ENCODE results near the gene ITIH5. TPM values are rescaled to one million over a fixed set of nuclear protein-coding genes. Genes with fewer than 3 reads are reported as not detected.
A peak's percentile ranks its signal among the peaks of the same experiment; 100 is the strongest.

Gene ITIH5
- total RNA-seq, 1 donor from 2014 or later, result 19.4 TPM

DNA sequence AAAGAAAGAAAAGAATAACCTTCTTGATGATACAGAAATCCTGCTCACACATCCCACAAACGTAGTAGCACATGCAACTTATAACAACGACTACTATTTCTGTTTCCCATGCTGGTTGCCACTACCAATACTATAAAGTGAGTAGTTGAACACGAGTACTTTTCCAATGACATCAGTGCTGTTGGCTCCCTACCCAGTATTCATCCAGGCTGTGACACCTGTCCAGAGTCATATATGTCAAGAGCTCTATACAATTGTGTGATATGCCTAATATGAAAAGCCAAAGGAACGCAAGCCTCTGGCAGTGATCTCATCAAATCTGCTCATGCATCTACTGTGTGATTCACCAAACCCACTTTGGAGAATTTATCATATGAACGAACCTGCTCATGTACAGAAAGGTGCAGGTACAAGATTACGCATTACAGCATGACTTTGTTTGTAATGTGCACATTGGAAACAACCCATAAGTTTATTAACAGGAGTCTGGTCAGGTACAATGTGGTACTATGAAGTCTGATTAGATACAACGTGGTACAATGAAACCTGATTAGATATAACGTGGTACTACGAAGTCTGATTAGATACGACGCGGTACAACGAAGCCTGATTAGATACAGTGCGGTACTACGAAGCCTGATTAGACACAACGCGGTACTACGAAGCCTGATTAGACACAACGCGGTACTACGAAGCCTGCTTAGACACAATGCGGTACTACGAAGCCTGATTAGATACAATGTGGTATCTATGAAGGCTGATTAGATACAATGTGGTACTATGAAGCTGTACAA is 5.8 kb upstream of the ITIH5 start:
- no peak for DNase-seq (ENCODE audit: low spot score in 2 of 2)
- H3K27ac ChIP-seq, result no peak overlapping the region
- H3K9me3 ChIP-seq, result no peaks in the 10 kb centered on the region
- TF ChIP-seq, protein P1, sequence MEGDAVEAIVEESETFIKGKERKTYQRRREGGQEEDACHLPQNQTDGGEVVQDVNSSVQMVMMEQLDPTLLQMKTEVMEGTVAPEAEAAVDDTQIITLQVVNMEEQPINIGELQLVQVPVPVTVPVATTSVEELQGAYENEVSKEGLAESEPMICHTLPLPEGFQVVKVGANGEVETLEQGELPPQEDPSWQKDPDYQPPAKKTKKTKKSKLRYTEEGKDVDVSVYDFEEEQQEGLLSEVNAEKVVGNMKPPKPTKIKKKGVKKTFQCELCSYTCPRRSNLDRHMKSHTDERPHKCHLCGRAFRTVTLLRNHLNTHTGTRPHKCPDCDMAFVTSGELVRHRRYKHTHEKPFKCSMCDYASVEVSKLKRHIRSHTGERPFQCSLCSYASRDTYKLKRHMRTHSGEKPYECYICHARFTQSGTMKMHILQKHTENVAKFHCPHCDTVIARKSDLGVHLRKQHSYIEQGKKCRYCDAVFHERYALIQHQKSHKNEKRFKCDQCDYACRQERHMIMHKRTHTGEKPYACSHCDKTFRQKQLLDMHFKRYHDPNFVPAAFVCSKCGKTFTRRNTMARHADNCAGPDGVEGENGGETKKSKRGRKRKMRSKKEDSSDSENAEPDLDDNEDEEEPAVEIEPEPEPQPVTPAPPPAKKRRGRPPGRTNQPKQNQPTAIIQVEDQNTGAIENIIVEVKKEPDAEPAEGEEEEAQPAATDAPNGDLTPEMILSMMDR (IDR thresholded peaks at IDR 0.05), result no peak
- no peaks in the 10 kb centered on the region for H3K4me1 ChIP-seq
- intact Hi-C loops (cut with DNase I), result no loop called here
- H3K27me3 ChIP-seq, result no peaks in the 10 kb centered on the region
- no peak overlapping the region for H3K4me3 ChIP-seq
- H3K36me3 ChIP-seq, result no peaks in the 10 kb centered on the region

DNA sequence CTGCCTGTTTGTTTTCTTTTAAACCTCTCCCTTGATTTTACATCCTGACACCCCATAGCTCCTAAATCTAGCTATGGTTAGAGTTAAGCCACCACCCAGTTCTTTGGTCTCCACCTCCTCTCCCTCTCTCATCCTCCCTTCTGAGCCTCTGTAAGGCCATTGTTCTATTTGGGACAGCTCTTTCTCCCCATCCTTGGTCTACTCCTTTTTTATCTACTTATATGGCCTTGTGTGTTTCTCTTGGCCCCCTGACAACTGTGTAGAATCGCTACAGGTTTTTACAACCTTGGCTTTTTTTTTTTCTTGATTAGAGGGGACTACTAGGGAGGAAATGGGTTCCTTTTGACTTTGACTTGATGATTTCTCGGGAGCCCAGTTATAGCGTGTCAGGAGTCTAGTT is 3.4 kb upstream of the ITIH5 start:
- Histone ChIP-seq H3K27ac (no peak overlapping the region), H3K9me3 (no peaks in the 10 kb centered on the region), H3K27me3 (no peaks in the 10 kb centered on the region), H3K36me3 (no peaks in the 10 kb centered on the region), H3K4me1 (peaks cover 0 to 6% of the 10 kb centered on the region in 2 donors), H3K4me3 (no peak overlapping the region)
- no peak for DNase-seq (ENCODE audit: low spot score in 2 of 2)
- TF ChIP-seq, protein P1 (IDR thresholded peaks at IDR 0.05), result no peak
- intact Hi-C loops (cut with DNase I), result no loop called here

DNA sequence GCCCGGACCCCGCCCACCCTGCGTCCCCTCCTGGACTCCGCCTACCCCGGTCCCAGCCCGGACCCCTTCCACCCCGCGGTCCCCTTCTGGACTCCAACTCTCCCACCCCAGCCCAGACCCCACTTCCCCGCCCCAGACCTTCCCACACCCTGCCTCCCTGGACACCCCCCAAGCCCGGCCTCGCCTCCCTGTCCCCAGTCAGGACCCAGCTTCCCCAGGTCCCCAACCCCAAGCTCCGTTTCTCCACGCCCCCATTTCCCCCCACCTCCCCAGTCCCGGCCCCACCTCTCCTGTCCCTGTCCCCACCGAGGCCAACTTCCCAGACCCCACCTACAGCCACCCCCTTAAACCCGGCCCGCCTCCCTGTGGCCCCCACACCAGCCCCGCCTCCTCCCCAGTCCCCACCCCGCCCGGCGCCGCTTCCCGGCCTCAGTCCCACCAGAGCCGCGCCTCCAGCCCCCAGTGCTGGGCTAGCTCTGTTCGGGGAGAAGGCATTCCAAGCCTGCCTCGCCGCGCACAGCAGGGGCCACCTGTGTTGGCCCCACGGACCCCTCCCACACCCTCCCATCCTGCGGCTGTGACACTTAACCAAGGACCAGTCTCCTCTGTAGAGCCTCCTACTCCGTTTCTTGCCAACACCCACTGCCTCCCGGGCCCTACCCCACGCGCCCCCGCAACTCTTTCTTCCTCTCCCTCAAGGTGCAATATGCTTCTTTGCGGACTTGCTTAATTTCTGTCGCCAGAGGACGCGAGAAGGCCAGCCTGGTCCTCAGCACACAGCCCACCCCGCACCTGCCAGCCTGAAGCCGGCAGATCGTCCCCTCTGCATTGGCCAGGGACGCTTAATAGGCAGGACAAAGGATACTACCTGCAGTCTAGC is 736 bp upstream of the ITIH5 start:
- Histone ChIP-seq H3K4me1 (peaks cover 0 to 7% of the 10 kb centered on the region in 2 donors), H3K9me3 (no peaks in the 10 kb centered on the region), H3K27ac (peak overlapping the region in 1 of 2 donors; percentile 34), H3K4me3 (peak overlapping the region; percentile 31 to 91), H3K27me3 (no peaks in the 10 kb centered on the region), H3K36me3 (no peaks in the 10 kb centered on the region)
- intact Hi-C loops (cut with DNase I), result no loop called here
- no peak for DNase-seq (ENCODE audit: low spot score in 2 of 2)
- TF ChIP-seq, protein P1 (IDR thresholded peaks at IDR 0.05), result no peak

DNA sequence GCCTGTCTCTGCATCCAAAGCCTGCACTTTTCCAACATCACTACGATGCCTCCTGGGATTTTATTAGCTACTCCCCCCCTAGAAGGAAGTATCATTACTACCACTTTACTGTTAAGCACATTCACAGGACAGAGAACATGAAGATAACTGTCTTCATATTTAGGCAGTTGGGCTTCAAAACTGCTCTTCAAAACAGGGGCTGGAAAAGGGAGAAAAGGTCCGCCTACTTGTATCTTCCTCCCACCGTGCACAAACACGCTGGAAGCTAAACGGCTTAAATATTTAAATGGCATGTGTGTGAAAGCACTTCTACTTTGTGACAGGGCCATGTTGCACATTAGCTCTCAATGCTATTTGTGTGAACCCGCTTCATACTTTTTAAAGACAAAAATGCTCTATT is 999 bp downstream of the ITIH5 start:
- Histone ChIP-seq H3K27ac (no peak overlapping the region), H3K4me1 (peaks cover 0 to 7% of the 10 kb centered on the region in 2 donors)
- intact Hi-C loops (cut with DNase I), result no loop called here

DNA sequence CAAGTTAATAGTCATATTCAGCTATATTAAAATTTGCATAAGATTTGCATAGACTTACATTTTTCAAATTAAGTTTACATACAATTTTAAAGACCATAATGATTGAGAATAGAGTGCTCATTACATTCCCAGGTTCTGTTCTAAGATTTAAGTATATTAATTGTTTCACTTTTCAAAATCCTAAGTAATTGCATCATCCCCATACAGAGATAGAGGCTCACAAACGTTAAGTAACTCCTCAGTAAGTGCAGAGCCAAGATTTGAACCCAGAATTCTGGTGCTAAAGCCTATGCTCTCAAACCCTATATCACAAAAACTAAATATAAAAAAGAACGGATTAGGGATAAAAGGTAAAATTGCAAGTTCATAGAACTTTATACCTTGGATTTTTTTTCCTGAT is 2.1 kb downstream of the ITIH5 start:
- intact Hi-C loops (cut with DNase I), result no loop called here
- Histone ChIP-seq H3K27ac (no peak overlapping the region), H3K36me3 (no peaks in the 10 kb centered on the region), H3K4me1 (peaks cover 0 to 7% of the 10 kb centered on the region in 2 donors), H3K4me3 (no peak overlapping the region), H3K27me3 (no peaks in the 10 kb centered on the region), H3K9me3 (no peaks in the 10 kb centered on the region)
- TF ChIP-seq, protein P1 (IDR thresholded peaks at IDR 0.05), result no peak
- DNase-seq (ENCODE audit: low spot score in 2 of 2), result no peak

More for the DNA sequence above, 999 bp downstream of the ITIH5 start:
- DNase-seq (ENCODE audit: low spot score in 2 of 2), result no peak
- no peaks in the 10 kb centered on the region for H3K36me3 ChIP-seq
- no peaks in the 10 kb centered on the region for H3K9me3 ChIP-seq
- no peaks in the 10 kb centered on the region for H3K27me3 ChIP-seq
- peak overlapping the region; percentile 90 to 91 for H3K4me3 ChIP-seq
- TF ChIP-seq, protein P1 (IDR thresholded peaks at IDR 0.05), result no peak
